NCI-H226 (cell line): ENCODE data around the gene IFITM2.
"Not testable (repeated sequence)": the region's sequence is repeated elsewhere in the genome, so short reads cannot be mapped to it uniquely, and the experiment has no call there.

Source experiments
- DNase-seq: peaks from one replicate; pipeline ENCODE4 v3.0.0-alpha.2; 2015

Gene IFITM2

DNA sequence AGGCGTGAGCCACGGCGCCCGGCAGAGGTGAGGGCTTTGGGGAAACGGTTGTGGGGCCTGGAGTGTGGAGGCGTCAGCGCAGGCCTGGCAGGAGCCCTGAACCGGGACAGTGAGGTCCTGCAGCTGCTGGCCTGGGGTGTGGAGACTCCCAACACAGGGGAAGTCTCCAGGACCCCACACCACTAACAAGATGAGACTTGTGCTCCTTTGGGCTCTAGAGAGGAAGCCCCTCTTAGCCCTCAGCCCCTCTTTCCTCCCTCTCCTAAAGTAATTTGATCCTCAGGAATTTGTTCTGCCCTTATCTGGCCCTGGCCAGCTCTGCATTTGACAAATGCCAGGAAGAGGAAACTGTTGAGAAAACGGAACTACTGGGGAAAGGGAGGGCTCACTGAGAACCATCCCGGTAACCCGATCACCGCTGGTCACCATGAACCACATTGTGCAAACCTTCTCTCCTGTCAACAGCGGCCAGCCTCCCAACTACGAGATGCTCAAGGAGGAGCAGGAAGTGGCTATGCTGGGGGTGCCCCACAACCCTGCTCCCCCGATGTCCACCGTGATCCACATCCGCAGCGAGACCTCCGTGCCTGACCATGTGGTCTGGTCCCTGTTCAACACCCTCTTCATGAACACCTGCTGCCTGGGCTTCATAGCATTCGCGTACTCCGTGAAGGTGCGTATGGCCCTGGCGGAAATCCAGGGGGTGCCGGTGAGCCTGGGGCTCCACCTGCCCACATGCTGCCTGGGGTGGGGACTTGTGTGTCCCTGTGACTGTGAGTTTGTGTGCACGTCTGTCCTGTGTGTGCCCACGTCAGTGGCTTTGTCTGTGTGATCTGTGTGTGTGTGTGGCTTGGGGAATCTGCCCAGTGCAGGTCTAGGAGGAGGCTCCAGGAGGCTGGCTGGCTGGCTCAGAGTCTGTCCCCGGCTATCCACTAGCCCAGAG, at the start of gene IFITM2:
IFITM2 (plus strand) TSS at position 51 of the 943 bp plus-strand sequence; CDS start at position 428, 377 bp downstream.
- DNase-seq: peak; percentile 57

DNA sequence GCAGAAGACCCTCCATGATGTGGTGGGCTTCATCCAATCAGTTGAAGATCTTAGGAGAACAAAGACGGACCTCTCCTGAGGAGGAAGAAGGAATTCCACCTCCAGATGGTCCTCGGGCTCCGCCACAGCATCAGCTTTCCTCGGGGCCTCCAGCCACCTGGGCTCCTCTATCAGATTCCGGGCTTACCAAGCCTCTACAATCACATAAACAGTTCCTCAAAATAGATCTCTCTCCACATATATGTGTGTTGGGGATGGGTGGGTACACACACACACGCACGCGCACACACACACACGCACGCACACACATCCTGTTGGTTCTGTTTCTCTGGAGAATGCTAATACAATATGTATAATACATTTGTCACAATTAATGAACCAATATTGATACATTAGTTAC, 48.2 kb upstream of the IFITM2 start:
- DNase-seq: no peak

GRCh38 chr11:261624-262023, 46.0 kb upstream of the IFITM2 start:
- DNase-seq: no peak

DNA sequence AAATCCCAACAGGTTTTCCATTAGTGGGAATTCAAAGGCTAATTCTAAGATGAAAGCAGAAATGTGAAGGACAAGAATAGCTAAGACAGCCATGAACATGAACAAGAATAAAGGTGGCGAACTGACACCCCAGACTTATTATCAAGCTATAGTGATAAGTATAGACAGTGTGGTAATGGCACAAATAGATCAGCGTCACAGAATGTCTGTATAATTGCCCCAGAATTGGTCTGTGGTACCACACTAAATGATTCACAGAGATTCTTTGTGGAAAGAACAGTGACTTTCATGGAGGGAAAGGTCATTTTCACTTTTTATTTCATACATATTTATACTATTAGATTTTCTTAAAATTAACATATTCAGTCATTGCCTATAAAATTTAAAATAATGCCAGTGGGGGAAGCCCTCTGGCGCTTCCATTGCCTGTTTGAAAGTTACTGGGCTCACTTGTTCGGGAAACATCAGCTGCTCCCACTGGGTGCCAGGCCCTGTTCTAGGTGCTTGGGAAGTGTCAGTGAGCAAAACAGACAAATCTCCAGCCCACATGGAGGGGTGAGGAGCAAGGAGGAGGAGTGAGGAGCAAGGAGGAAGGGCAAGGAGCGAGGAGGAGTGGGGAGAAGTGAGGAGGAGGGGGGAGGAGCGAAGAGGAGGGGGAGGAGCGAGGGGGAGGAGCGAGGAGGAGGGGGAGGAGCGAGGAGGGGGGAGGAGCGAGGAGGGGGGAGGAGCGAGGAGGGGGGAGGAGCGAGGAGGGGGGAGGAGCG, 40.8 kb upstream of the IFITM2 start:
- no peak for DNase-seq

DNA sequence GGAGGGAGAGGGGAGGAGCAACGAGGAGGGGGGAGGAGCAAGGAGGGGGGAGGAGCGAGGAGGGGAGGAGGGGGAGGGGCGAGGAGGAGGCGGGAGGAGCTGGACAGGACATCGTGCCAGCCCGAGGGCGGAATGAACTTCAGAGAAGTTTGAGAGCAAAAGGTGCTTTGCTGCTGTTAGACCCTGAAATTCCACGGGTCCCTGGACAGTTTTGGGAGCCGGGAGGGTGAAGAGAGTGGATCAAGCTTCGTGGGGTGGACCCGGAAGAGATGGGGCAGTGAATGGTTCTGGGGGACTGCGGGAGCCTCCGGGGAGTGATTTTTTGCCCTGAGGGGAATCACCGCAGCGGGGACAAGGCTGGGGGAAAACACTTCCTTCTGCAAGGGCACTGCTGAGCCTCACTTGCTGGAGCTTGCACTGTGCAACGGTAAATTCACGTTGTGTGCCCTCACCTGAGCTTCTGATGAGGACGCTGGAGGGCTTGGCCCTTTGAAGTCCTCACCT, 40.1 kb upstream of the IFITM2 start:
- no peak for DNase-seq

GRCh38 chr11:268716-269145, 38.9 kb upstream of the IFITM2 start:
- not testable (repeated sequence) for DNase-seq

GRCh38 chr11:269146-269890, 38.3 kb upstream of the IFITM2 start:
- no peak for DNase-seq

- DNase-seq: no peak
These were observed 36.9 kb upstream of the IFITM2 start for GRCh38 chr11:270451-271318.

DNA sequence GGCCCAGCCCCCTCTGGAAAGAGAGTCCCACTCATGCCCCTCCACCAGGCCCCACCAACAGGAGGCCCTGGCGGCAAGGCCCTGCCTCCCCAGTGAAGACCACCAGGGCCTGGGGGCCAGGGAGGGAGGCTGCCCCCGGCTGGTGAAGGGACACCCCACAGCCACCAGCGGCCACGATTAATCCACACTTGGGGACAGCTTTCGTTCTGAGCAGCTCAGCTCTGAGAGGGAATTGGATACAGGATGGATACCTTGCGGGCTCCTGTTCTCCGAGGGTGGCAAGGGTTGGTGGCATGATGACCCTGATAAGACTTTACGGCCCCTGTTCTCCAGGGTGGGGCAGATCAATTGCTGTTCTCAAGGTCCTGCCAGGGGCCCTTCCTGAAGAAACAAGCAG, 36.3 kb upstream of the IFITM2 start:
- DNase-seq: no peak

GRCh38 chr11:272195-272930, 35.3 kb upstream of the IFITM2 start:
- DNase-seq: no peak

- no peak for DNase-seq
These were observed 34.8 kb upstream of the IFITM2 start for GRCh38 chr11:272931-273198.

DNA sequence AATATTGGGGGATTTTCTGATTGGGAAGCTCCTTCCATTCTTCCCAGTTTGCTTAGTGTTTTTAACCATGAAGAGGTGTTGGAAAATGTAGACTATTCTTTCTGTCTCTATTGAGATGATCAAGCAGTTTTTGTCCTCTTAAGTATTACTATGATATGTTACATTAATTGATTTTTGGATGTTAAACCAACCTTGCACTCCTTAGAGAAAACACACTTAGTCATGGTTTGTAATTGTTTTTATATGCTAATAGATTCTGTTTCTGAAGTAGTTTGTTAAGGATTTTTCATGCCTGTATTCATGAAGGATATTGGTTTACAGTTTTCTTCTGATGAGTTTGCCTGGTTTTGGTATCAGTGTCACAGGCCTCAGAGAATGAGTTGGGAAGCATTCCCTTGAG, 31.4 kb upstream of the IFITM2 start:
- no peak for DNase-seq

GRCh38 chr11:278001-278951, 29.3 kb upstream of the IFITM2 start, which contains the start of gene NLRP6:
NLRP6 (plus strand) TSS chr11:278407; CDS start chr11:278570, 163 bp downstream.
- DNase-seq: no peak

DNA sequence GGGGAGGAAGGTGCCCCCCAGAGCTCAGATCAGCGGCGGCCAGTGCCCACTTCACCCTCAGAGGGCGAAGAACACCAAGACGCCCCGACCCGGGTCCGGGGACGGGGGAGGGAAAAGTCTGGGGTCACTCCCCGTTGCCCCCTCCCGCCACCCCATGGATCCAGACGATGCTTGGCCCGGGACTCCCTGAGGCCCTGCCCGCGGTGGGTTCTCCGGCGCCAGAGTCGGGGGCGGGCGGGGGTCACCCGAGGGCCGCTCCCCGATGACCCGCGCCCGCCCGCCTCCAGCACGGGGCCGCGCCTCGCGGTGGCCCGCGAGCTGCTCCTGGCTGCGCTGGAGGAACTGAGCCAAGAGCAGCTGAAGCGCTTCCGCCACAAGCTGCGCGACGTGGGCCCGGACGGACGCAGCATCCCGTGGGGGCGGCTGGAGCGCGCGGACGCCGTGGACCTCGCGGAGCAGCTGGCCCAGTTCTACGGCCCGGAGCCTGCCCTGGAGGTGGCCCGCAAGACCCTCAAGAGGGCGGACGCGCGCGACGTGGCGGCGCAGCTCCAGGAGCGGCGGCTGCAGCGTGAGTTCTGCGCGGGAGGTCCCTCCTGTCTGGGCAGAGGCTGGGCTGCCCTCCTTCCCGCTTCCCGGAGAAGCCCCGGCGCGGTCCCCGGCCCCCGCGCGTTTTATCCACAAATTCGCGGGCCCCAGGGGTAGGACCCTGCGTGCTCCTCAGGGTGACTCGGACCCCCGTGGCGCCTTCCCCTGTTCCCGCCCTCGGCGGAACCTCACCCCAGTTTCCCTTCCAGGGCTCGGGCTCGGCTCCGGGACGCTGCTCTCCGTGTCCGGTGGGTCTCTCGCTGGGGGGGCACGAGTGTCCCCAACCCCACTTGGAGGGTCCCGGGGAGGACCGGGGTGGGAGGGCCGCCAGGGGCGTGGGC, 28.3 kb upstream of the IFITM2 start:
- no peak for DNase-seq

- DNase-seq: peak; percentile 26
These were observed 27.5 kb upstream of the IFITM2 start for GRCh38 chr11:279966-280705.

GRCh38 chr11:280706-281485, 26.7 kb upstream of the IFITM2 start:
- DNase-seq: no peak

DNA sequence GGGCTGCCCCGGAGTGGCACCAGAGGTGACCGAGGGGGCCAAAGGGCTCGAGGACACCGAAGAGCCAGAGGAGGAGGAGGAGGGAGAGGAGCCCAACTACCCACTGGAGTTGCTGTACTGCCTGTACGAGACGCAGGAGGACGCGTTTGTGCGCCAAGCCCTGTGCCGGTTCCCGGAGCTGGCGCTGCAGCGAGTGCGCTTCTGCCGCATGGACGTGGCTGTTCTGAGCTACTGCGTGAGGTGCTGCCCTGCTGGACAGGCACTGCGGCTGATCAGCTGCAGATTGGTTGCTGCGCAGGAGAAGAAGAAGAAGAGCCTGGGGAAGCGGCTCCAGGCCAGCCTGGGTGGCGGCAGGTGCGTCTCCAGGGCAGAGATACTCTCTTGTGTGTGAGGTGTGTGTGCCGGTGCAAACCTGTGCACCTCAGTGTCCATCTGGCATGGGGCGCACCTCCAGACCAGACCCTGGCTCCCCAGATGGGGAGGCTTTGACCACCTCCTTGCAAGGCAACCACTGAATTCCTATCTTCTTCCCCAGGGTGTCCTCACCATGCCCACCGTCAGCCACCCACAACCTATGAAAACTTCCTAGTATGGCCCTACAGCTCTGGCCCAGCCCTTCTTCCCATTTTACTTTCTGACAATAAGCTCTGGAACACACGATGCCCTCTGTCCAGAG, 26.0 kb upstream of the IFITM2 start:
- DNase-seq: no peak
